Measurements from ENCODE around the gene MAPRE3.
"Not testable (repeated sequence)": the region's sequence is repeated elsewhere in the genome, so short reads cannot be mapped to it uniquely, and the experiment has no call there.

The MAPRE3 gene

DNA sequence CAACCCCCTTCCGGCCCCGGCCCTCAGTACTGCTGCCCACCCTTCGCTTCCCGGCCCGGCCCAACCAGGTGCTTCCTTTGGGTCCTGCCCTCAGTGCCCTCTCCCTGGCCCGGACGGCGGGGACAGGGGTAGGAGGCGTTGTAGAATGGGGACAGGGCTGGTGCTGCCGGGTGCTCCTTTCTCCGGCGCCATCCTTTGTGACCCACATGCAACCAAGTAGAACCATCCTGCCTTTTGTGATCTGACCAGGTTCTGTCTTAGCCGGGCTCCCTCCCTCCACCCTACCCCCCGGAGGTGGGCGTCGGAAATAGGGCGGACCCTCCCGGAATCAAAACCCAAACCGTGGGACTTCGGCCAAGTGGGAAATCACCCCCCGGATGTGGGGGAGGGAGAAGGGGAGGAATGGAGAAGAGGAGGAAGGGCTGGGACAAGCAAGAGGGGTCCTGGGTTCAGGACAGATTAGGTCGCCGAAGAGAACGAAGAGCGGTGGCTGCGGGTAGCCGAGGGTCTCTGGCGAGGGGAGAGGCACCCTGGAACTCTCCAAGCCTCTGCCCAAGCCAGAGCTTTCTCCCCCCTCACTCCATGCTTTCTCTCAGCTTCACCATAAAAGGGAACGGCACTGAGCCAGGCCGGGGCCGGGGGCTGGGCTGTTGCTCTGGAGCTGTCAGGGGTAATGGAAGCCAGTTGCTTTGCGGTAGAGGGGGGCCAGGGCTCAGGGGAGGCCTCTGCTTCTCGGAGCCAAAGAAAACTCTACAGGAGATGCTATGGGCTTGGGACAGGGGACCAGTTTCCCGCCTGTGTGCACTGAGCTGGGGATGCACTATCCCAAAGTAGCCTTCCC, 101.8 kb downstream of the MAPRE3 start:
- DNase-seq: no peak

DNA sequence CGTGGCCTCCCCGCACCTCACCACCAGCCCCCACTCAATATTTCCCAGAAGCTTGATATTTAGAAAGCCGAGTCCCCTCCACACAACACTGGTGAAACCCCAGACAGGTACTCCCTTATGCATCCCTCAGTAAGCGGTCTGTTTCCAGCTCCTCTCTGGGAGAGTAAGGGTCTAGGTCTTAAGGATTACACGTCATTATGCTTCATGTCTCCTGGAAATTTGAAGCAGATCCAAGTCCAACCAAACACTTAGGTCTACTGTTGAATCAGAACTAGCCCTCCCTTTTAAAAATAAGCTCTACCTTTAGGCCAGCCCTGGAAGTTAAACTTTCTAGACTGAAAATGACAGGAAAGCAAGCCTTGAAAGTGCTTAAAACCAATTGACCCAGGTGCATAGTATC, 102.5 kb downstream of the MAPRE3 start:
- DNase-seq: no peak

DNA sequence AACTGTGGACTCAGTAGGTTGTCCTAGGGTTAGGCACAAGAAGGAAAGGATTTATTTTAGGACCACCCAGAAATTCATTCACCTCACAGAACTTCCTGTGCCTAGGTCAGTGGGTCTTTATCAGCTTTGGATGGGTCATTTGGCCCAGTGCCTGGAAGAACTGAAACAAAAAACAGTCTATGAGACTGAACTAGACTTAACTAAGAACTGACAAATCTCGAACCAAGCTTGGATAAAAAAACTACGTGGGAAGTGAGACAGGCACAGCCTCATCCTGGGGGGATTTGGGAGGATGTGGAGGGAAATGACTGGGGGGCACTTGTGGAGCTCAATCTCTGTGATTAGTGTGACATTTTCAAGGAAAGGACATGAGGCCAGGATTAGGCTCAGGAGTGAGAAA, 103.3 kb downstream of the MAPRE3 start:
- no peak for DNase-seq

GRCh38 chr2:27074738-27075565, 104.5 kb downstream of the MAPRE3 start:
- no peak for DNase-seq

DNA sequence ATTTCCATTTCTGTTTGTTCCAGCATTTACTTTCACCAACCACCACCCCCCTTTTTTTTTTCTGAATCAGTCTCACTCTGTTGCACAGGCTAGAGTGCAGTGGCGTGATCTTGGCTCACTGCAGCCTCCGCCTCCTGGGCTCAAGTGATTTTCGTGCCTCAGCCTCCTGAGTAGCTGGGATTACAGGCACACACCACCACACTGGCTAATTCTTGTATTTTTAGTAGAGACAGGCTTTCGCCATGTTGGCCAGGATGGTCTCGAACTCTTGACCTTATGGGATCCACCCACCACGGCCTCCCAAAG, 105.1 kb downstream of the MAPRE3 start:
- not testable (repeated sequence) for DNase-seq

GRCh38 chr2:27076323-27076722, 105.9 kb downstream of the MAPRE3 start:
- DNase-seq: no peak
